Measurements from ENCODE around the gene CCDC137.

Gene CCDC137

GRCh38 chr17:81644976-81645952 is 21.3 kb upstream of the CCDC137 start:
- no peak overlapping the region for H3K4me3 ChIP-seq (ENCODE audit: low read depth, low read length)
- DNase-seq (ENCODE audit: low read depth) = no peak
- no peak for TF ChIP-seq CTCF (conservative IDR thresholded peaks at IDR 0.05; ENCODE audit: low read depth, low read length)

- no peak overlapping the region for H3K4me3 ChIP-seq (ENCODE audit: low read depth, low read length)
- no peak for TF ChIP-seq CTCF (conservative IDR thresholded peaks at IDR 0.05; ENCODE audit: low read depth, low read length)
- DNase-seq (ENCODE audit: low read depth) = no peak
These were observed 19.5 kb upstream of the CCDC137 start for GRCh38 chr17:81646869-81647600.

- TF ChIP-seq CTCF (conservative IDR thresholded peaks at IDR 0.05; ENCODE audit: low read depth, low read length) = no peak
- H3K4me3 ChIP-seq (ENCODE audit: low read depth, low read length) = no peak overlapping the region
- DNase-seq (ENCODE audit: low read depth) = no peak
These were observed 18.9 kb upstream of the CCDC137 start for GRCh38 chr17:81647640-81648012.

GRCh38 chr17:81648013-81648706 is 18.4 kb upstream of the CCDC137 start:
- H3K4me3 ChIP-seq (ENCODE audit: low read depth, low read length) = no peak overlapping the region
- no peak for TF ChIP-seq CTCF (conservative IDR thresholded peaks at IDR 0.05; ENCODE audit: low read depth, low read length)
- DNase-seq (ENCODE audit: low read depth) = no peak

- no peak overlapping the region for H3K4me3 ChIP-seq (ENCODE audit: low read depth, low read length)
- TF ChIP-seq CTCF (conservative IDR thresholded peaks at IDR 0.05; ENCODE audit: low read depth, low read length) = no peak
- DNase-seq (ENCODE audit: low read depth) = no peak
These were observed 17.8 kb upstream of the CCDC137 start for GRCh38 chr17:81648707-81649085.

- TF ChIP-seq CTCF (conservative IDR thresholded peaks at IDR 0.05; ENCODE audit: low read depth, low read length) = no peak
- DNase-seq (ENCODE audit: low read depth) = no peak
- no peak overlapping the region for H3K4me3 ChIP-seq (ENCODE audit: low read depth, low read length)
These were observed 15.6 kb upstream of the CCDC137 start for GRCh38 chr17:81650951-81651350.

Measured in choroid plexus epithelial cell (primary cell).